ENCODE results near the gene FOXP1. TPM values are rescaled to one million over a fixed set of nuclear protein-coding genes. Genes with fewer than 3 reads are reported as not detected.
A peak's percentile ranks its signal among the peaks of the same experiment; 100 is the strongest.

FOXP1 gene
- total and polyA plus RNA-seq, 9 of the 15 experiments (the other 6 are each of a cell fraction or from before 2014, with no cell fraction given): 7.7 to 34.5 (median 13.7) TPM

DNA sequence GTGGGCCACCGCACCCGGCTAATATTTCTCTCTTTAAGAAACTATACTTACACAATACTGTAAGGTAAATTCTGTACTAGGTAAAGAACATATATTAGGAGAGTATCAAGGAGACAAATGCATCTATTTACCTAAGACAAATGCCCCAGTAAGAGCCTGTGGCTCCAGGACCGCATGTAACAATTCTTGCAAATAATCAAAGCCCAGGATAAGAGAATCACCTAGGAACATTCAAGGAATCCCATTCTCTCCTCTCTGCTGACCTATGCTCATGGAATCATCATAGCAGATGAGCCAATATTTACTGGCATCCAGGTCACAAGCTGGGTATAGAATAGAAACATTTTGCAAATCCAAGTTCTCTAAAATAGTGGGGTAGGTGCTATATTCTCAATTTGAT lies 347.7 kb downstream of the FOXP1 start:
- ATAC-seq (no peak), DNase-seq (ENCODE audit: extremely low read depth in 1 of 4, low spot score in 3 of 4) (no peak), FAIRE-seq (no peak)
- no peak overlapping the region for H3K4me3 ChIP-seq
- ChIA-PET CTCF (ENCODE audit: low intra/inter-chr PET ratio) (no interaction called here), POLR2A (no interaction called here)
- no peaks in the 10 kb centered on the region for H3K79me2 ChIP-seq (ENCODE audit: control insufficient read depth, insufficient read depth, low read length)
- H3K36me3 ChIP-seq (ENCODE audit: control insufficient read depth, insufficient read depth, low read length): no peaks in the 10 kb centered on the region
- no peak overlapping the region for H3K27ac ChIP-seq (ENCODE audit: extremely low read depth, low read depth, low read length)
- H4K20me1 ChIP-seq (replicated peaks; ENCODE audit: control insufficient read depth, insufficient read depth, low read length): no peaks in the 10 kb centered on the region
- no peaks in the 10 kb centered on the region for H3K9me1 ChIP-seq (ENCODE audit: control insufficient read depth, insufficient read depth, low read length)
- no peak overlapping the region for H2AFZ ChIP-seq (ENCODE audit: low read depth, low read length)
- in situ Hi-C loops (cut with MboI): no loop called here
- H3K27me3 ChIP-seq (ENCODE audit: control insufficient read depth in 2 of 2, insufficient read depth in 2 of 2, low read length in 2 of 2): no peaks in the 10 kb centered on the region
- intact Hi-C loops (cut with micrococcal nuclease): no loop called here
- TF ChIP-seq TAL1 (IDR thresholded peaks at IDR 0.05): no peak
- TF ChIP-seq PTTG1 (tag; IDR thresholded peaks at IDR 0.05; ENCODE audit: low read depth): no peak
- peaks cover 4 to 20% of the 10 kb centered on the region in 2 experiments; a peak in 4 of 5 replicates for H3K4me1 ChIP-seq (replicated peaks in 1 of 2; ENCODE audit: control insufficient read depth in 2 of 2, insufficient read depth in 2 of 2, low read length in 2 of 2)
- WGBS (ENCODE audit: insufficient coverage, low coverage, missing lambda C conversion rate): 88% methylated on average over 3 of the region's 3 CpGs
- no peak overlapping the region for H3K4me2 ChIP-seq (ENCODE audit: insufficient read depth, low read length)
- BruUV-seq (replicated peaks): no TSS peak
- no peak overlapping the region for H3K9ac ChIP-seq (ENCODE audit: insufficient read depth in 1 of 2, low read depth in 2 of 2, low read length in 2 of 2)
- H3K9me3 ChIP-seq (replicated peaks; ENCODE audit: control insufficient read depth, insufficient read depth, low read depth, low read length): no peaks in the 10 kb centered on the region

DNA sequence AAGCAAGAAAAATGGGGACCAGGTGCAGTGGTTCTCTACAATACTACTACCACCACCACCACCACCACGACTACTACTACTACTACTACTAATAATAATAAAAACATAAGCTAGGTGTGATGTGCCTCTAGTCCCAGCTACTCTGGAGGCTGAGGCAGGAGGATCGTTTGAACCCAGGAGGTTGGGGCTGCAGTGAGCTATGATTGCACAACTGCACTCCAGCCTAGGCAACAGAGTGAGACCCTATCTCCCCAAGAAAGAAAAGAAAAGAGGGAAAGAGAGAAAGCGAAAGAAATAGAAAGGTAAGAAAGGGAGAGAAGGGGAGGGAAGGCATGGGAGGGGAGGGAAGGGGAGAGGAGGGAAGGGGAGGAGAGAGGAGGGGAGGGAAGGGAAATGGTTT lies 350.6 kb downstream of the FOXP1 start:
- no peak overlapping the region for H3K4me3 ChIP-seq
- no peak overlapping the region for H3K9ac ChIP-seq (ENCODE audit: insufficient read depth in 1 of 2, low read depth in 2 of 2, low read length in 2 of 2)
- no peaks in the 10 kb centered on the region for H3K9me1 ChIP-seq (ENCODE audit: control insufficient read depth, insufficient read depth, low read length)
- POLR2A ChIA-PET: interaction anchor here (0.6 kb wide), 1 partner anchor 274 kb away, joined by 3 read pairs; no protein-coding TSS in a partner anchor
- ATAC-seq (no peak), DNase-seq (ENCODE audit: extremely low read depth in 1 of 4, low spot score in 3 of 4) (no peak), FAIRE-seq (no peak)
- H3K4me1 ChIP-seq (replicated peaks in 1 of 2; ENCODE audit: control insufficient read depth in 2 of 2, insufficient read depth in 2 of 2, low read length in 2 of 2): peaks cover 4 to 30% of the 10 kb centered on the region in 2 experiments
- no TSS peak for BruUV-seq (replicated peaks)
- 56% methylated on average over 2 of the region's 3 CpGs for WGBS (ENCODE audit: insufficient coverage, low coverage, missing lambda C conversion rate)
- CTCF ChIA-PET (ENCODE audit: low intra/inter-chr PET ratio): no interaction called here
- H3K36me3 ChIP-seq (ENCODE audit: control insufficient read depth, insufficient read depth, low read length): no peaks in the 10 kb centered on the region
- no peak overlapping the region for H2AFZ ChIP-seq (ENCODE audit: low read depth, low read length)
- no peaks in the 10 kb centered on the region for H4K20me1 ChIP-seq (replicated peaks; ENCODE audit: control insufficient read depth, insufficient read depth, low read length)
- intact Hi-C loops (cut with micrococcal nuclease): loop anchor here (5.0 kb wide), 1 partner anchor 349 kb away; the partner anchor contains the start of gene FOXP1
- H3K27me3 ChIP-seq (ENCODE audit: control insufficient read depth in 2 of 2, insufficient read depth in 2 of 2, low read length in 2 of 2): no peaks in the 10 kb centered on the region
- no peak overlapping the region for H3K4me2 ChIP-seq (ENCODE audit: insufficient read depth, low read length)
- in situ Hi-C loops (cut with MboI): no loop called here
- no peak overlapping the region for H3K27ac ChIP-seq (ENCODE audit: extremely low read depth, low read depth, low read length)
- H3K79me2 ChIP-seq (ENCODE audit: control insufficient read depth, insufficient read depth, low read length): no peaks in the 10 kb centered on the region
- H3K9me3 ChIP-seq (replicated peaks; ENCODE audit: control insufficient read depth, insufficient read depth, low read depth, low read length): no peaks in the 10 kb centered on the region
- TF ChIP-seq BRD9 (IDR thresholded peaks at IDR 0.05; ENCODE audit: low read depth, partially characterized antibody) (no peak), CREB1 (IDR thresholded peaks at IDR 0.05) (no peak), CREB1 (CRISPR knock-in tag; IDR thresholded peaks at IDR 0.05) (no peak), FOXA1 (IDR thresholded peaks at IDR 0.05; ENCODE audit: borderline replicate concordance) (no peak), ZNF224 (CRISPR knock-in tag; IDR thresholded peaks at IDR 0.05) (no peak), ATF7 (IDR thresholded peaks at IDR 0.05) (no peak), RBM25 (IDR thresholded peaks at IDR 0.05; ENCODE audit: low read depth, low read length, severe bottlenecking) (peak; percentile 10), PCBP2 (IDR thresholded peaks at IDR 0.05; ENCODE audit: low read depth, low read length, poor library complexity, severe bottlenecking) (no peak), BCOR (IDR thresholded peaks at IDR 0.05) (peak; percentile 62; the same call in 1 of the 2 replicates), ZNF75A (CRISPR knock-in tag; IDR thresholded peaks at IDR 0.05) (no peak), CAMTA2 (CRISPR knock-in tag; conservative IDR thresholded peaks at IDR 0.05) (no peak), CBX3 (IDR thresholded peaks at IDR 0.05; ENCODE audit: borderline replicate concordance in 1 of 2, low read length in 2 of 2) (no peak), ESRRB (CRISPR knock-in tag; IDR thresholded peaks at IDR 0.05; ENCODE audit: borderline replicate concordance) (no peak), ZNF589 (CRISPR knock-in tag; IDR thresholded peaks at IDR 0.05; ENCODE audit: low read depth) (no peak)
- TF ChIP-seq, protein P1, sequence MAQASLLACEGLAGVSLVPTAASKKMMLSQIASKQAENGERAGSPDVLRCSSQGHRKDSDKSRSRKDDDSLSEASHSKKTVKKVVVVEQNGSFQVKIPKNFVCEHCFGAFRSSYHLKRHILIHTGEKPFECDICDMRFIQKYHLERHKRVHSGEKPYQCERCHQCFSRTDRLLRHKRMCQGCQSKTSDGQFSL (CRISPR knock-in tag; IDR thresholded peaks at IDR 0.05): no peak
- TF ChIP-seq, protein P1 (tag; IDR thresholded peaks at IDR 0.05): no peak
